ENCODE measurements around the gene EGLN2. TPM values are rescaled to one million over a fixed set of nuclear protein-coding genes. Genes with fewer than 3 reads are reported as not detected.

EGLN2 gene
- total RNA-seq, 3 donors from 2014 or later: 78.9 to 90.8 (median 88.5) TPM

DNA sequence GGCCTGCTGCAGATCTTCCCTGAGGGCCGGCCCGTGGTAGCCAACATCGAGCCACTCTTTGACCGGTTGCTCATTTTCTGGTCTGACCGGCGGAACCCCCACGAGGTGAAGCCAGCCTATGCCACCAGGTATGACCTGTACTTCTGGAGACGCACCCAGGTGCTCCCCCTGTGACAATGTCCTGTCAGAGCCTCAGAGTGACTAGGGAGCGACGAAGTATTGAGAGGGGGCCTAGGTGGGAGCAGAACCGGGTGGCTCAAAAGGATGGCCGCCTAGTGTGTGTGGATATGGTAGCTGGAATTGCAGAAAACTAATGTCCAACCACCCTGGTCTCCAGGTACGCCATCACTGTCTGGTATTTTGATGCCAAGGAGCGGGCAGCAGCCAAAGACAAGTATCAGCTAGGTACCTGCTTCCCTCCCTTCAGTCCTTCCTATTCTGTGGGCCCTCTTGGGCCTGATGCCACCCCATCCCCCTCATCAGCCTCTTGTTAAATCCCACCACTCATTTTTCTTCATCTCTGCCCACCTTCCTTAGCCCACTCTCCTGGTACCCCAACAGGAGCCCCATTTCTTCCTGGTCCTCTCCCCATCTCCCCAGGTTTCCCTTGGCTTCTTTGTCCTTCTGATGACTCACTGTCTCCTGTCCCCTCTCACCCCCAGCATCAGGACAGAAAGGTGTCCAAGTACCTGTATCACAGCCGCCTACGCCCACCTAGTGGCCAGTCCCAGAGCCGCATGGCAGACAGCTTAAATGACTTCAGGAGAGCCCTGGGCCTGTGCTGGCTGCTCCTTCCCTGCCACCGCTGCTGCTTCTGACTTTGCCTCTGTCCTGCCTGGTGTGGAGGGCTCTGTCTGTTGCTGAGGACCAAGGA lies 8.4 kb downstream of the EGLN2 start:
- H3K9me3 ChIP-seq: no peaks in the 10 kb centered on the region
- no peaks in the 10 kb centered on the region for H3K36me3 ChIP-seq
- no peaks in the 10 kb centered on the region for H3K27me3 ChIP-seq
- H3K4me3 ChIP-seq: peak overlapping the region in 1 of 3 donors; percentile 41
- no peak for DNase-seq (ENCODE audit: low spot score in 2 of 2)
- TF ChIP-seq POLR2A (IDR thresholded peaks at IDR 0.05): no peak
- TF ChIP-seq, protein P1, sequence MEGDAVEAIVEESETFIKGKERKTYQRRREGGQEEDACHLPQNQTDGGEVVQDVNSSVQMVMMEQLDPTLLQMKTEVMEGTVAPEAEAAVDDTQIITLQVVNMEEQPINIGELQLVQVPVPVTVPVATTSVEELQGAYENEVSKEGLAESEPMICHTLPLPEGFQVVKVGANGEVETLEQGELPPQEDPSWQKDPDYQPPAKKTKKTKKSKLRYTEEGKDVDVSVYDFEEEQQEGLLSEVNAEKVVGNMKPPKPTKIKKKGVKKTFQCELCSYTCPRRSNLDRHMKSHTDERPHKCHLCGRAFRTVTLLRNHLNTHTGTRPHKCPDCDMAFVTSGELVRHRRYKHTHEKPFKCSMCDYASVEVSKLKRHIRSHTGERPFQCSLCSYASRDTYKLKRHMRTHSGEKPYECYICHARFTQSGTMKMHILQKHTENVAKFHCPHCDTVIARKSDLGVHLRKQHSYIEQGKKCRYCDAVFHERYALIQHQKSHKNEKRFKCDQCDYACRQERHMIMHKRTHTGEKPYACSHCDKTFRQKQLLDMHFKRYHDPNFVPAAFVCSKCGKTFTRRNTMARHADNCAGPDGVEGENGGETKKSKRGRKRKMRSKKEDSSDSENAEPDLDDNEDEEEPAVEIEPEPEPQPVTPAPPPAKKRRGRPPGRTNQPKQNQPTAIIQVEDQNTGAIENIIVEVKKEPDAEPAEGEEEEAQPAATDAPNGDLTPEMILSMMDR (IDR thresholded peaks at IDR 0.05): peak in 1 of 3 donors; percentile 41
- intact Hi-C loops (cut with DNase I; ENCODE audit: low total_unique reads): no loop called here
- peaks cover 26 to 51% of the 10 kb centered on the region in 2 donors for H3K4me1 ChIP-seq
- H3K27ac ChIP-seq: peak overlapping the region; percentile 79 to 94

DNA sequence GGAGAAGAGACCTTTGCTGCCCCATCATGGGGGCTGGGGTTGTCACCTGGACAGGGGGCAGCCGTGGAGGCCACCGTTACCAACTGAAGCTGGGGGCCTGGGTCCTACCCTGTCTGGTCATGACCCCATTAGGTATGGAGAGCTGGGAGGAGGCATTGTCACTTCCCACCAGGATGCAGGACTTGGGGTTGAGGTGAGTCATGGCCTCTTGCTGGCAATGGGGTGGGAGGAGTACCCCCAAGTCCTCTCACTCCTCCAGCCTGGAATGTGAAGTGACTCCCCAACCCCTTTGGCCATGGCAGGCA lies 9.0 kb downstream of the EGLN2 start:
- no peak overlapping the region for H3K4me3 ChIP-seq
- no peaks in the 10 kb centered on the region for H3K36me3 ChIP-seq
- intact Hi-C loops (cut with DNase I; ENCODE audit: low total_unique reads): no loop called here
- H3K4me1 ChIP-seq: peaks cover 20 to 46% of the 10 kb centered on the region in 2 donors
- H3K27ac ChIP-seq: peak overlapping the region; percentile 79 to 94
- no peaks in the 10 kb centered on the region for H3K9me3 ChIP-seq
- no peak for TF ChIP-seq POLR2AphosphoS5 (IDR thresholded peaks at IDR 0.05)
- TF ChIP-seq, protein P1 (IDR thresholded peaks at IDR 0.05): no peak
- no peak for TF ChIP-seq POLR2A (IDR thresholded peaks at IDR 0.05)
- no peaks in the 10 kb centered on the region for H3K27me3 ChIP-seq
- no peak for DNase-seq (ENCODE audit: low spot score in 2 of 2)

DNA sequence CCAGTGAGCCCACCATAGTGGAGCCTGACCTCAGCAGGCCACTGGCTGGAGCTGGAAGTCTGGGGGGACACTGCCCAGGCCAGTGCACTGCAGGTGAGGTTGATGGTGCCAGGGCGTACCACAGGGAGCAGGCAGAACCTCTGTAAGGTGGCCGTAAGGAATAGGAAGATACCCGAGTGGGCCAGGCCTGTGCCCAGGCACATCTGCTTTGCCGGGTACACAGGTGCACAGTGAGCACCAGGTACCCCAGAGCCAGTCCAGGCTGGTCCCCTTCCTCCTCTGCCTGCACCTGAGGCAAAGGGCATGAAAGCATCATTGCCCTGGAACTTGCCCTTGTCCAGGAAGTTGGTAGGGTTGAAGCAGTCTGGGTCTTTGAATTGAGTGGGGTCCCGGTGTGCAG lies 9.5 kb downstream of the EGLN2 start:
- DNase-seq (ENCODE audit: low spot score in 2 of 2): no peak
- H3K4me3 ChIP-seq: no peak overlapping the region
- H3K9me3 ChIP-seq: no peaks in the 10 kb centered on the region
- H3K36me3 ChIP-seq: no peaks in the 10 kb centered on the region
- H3K4me1 ChIP-seq: peaks cover 15 to 40% of the 10 kb centered on the region in 2 donors
- H3K27ac ChIP-seq: peak overlapping the region; percentile 79 to 81
- intact Hi-C loops (cut with DNase I; ENCODE audit: low total_unique reads): no loop called here
- H3K27me3 ChIP-seq: no peaks in the 10 kb centered on the region
- TF ChIP-seq POLR2AphosphoS5 (IDR thresholded peaks at IDR 0.05): no peak
- no peak for TF ChIP-seq POLR2A (IDR thresholded peaks at IDR 0.05)
- TF ChIP-seq, protein P1 (IDR thresholded peaks at IDR 0.05): no peak

DNA sequence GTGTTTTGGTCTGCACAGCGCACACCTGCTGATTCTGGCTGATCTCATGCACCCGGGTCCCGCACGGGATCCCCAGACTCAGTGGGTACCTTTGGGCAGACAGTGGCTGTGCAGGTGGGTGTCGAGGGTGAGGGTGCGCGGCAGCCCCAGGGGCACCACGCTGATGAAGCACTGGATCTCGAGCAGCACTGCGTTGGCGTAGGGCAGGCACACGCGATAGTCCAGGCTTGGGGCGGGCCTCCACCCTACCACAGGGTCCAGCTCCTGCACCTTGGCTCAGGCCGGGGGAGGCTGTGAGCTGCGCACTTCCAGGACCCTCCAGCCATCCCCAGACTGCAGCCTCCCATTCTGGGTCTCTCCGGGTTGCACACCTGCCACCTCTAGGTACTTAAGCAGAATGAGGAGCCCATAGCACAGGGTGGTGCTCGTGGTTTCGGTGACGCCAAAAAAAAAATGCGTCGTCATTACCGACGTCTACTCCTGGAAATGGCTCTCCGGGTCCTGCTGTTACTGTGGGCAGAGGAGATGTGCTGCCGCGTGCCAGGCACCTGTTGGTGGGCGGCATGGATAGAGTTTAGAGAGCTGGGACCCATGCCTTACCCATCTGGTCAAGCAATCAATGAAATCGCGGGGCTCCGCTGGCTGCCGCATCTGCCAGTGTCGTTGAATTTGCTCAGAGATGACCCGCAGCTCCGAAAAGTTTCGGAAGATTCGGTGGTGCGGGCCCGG lies 10.5 kb downstream of the EGLN2 start:
- H3K27ac ChIP-seq: peak overlapping the region; percentile 81
- TF ChIP-seq POLR2AphosphoS5 (IDR thresholded peaks at IDR 0.05): no peak
- TF ChIP-seq, protein P1 (IDR thresholded peaks at IDR 0.05): no peak
- no peak for TF ChIP-seq POLR2A (IDR thresholded peaks at IDR 0.05)
- H3K9me3 ChIP-seq: no peaks in the 10 kb centered on the region
- DNase-seq (ENCODE audit: low spot score in 2 of 2): no peak
- intact Hi-C loops (cut with DNase I; ENCODE audit: low total_unique reads): loop anchor here (10.0 kb wide), 1 partner anchor 145 kb away; no protein-coding TSS in a partner anchor
- H3K27me3 ChIP-seq: no peaks in the 10 kb centered on the region
- peak overlapping the region; percentile 29 to 68 (median 50) for H3K4me3 ChIP-seq
- H3K4me1 ChIP-seq: peaks cover 11 to 30% of the 10 kb centered on the region in 2 donors
- no peaks in the 10 kb centered on the region for H3K36me3 ChIP-seq

DNA sequence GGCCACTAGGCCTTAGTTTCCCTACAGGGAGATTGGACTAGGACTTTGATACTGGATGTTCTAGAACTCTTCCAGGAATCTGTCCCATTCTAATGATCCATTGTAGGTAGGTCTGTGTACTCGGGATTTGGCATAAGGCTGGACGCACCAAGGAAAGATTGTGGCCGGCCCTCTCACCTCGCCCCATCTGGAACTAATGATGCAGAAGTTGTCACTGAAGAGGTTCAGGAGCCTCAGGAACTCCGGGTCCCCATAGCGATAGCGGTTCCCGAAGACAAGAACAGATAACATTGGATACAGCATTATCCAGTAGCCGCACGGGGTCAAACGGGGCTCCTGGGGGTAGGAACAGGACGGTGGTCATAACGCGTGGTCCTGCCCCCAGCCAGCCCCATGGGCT lies 11.2 kb downstream of the EGLN2 start:
- intact Hi-C loops (cut with DNase I; ENCODE audit: low total_unique reads): loop anchor here (10.0 kb wide), 1 partner anchor 145 kb away; no protein-coding TSS in a partner anchor
- peak overlapping the region; percentile 29 to 68 (median 50) for H3K4me3 ChIP-seq

More for the DNA sequence above, 11.2 kb downstream of the EGLN2 start:
- no peak for TF ChIP-seq POLR2A (IDR thresholded peaks at IDR 0.05)
- TF ChIP-seq, protein P1 (IDR thresholded peaks at IDR 0.05): no peak
- TF ChIP-seq POLR2AphosphoS5 (IDR thresholded peaks at IDR 0.05): no peak
- Histone ChIP-seq H3K27ac (peak overlapping the region; percentile 81), H3K27me3 (no peaks in the 10 kb centered on the region), H3K36me3 (no peaks in the 10 kb centered on the region), H3K4me1 (peaks cover 11 to 24% of the 10 kb centered on the region in 2 donors), H3K9me3 (no peaks in the 10 kb centered on the region)
- no peak for DNase-seq (ENCODE audit: low spot score in 2 of 2)
